Trophoblast cell (in vitro differentiated cells and primary cell): ENCODE results near the gene PRKCH.

Source experiments
- DNase-seq, 2 donors: peaks; one replicate each; pipeline ENCODE4 v3.0.0-alpha.2; 2016
- H2AFZ ChIP-seq: 2 replicates; pipeline ENCODE4 v1.6.1; 2013; ENCODE audit warnings: low read length, moderate library complexity, mild to moderate bottlenecking; ENCODE audit not compliant: insufficient read depth, poor library complexity
- H2AK5ac ChIP-seq: 2 replicates; pipeline ENCODE4 v1.6.1; 2013; ENCODE audit warnings: mild to moderate bottlenecking, low read length
- H2BK120ac ChIP-seq: 2 replicates; pipeline ENCODE4 v1.6.1; 2013; ENCODE audit warnings: low read length, mild to moderate bottlenecking, moderate library complexity; ENCODE audit not compliant: insufficient read depth, poor library complexity
- H2BK12ac ChIP-seq: 2 replicates; pipeline ENCODE4 v1.6.1; 2013; ENCODE audit warnings: mild to moderate bottlenecking, low read length, moderate library complexity
- H2BK5ac ChIP-seq: 2 replicates; pipeline ENCODE4 v1.6.1; 2013; ENCODE audit warnings: low read length, low read depth, moderate library complexity, mild to moderate bottlenecking; ENCODE audit not compliant: poor library complexity
- H3K14ac ChIP-seq: 2 replicates; pipeline ENCODE4 v1.6.1; 2013; ENCODE audit warnings: mild to moderate bottlenecking, low read length
- H3K18ac ChIP-seq: 2 replicates; pipeline ENCODE4 v1.6.1; 2013; ENCODE audit warnings: mild to moderate bottlenecking, low read length
- H3K23ac ChIP-seq: 2 replicates; pipeline ENCODE4 v1.6.1; 2013; ENCODE audit warnings: low read length
- H3K27ac ChIP-seq: 2 replicates; pipeline ENCODE4 v1.5.1; 2013; ENCODE audit warnings: low read depth, mild to moderate bottlenecking, inconsistent platforms, low read length, moderate library complexity
- H3K27me3 ChIP-seq: 2 replicates; pipeline ENCODE4 v1.6.1; 2013; ENCODE audit warnings: inconsistent platforms, mild to moderate bottlenecking, low read length, moderate library complexity; ENCODE audit not compliant: insufficient read depth
- H3K36me3 ChIP-seq, 2 experiments: 1 replicate in 1 of 2; 2 replicates in 1 of 2; pipeline ENCODE4 v1.6.1; 2013; ENCODE audit warnings: low read length in 2 of 2, mild to moderate bottlenecking in 2 of 2, moderate library complexity in 1 of 2; ENCODE audit not compliant: insufficient read depth in 2 of 2, control insufficient read depth in 1 of 2
- H3K4ac ChIP-seq: 2 replicates; pipeline ENCODE4 v1.6.1; 2013; ENCODE audit warnings: low read depth, mild to moderate bottlenecking, low read length, moderate library complexity
- H3K4me1 ChIP-seq, 2 experiments: 1 replicate in 1 of 2; 2 replicates in 1 of 2; pipeline ENCODE4 v1.6.1; 2013; ENCODE audit warnings: low read length in 2 of 2, mild to moderate bottlenecking in 2 of 2, moderate library complexity in 1 of 2; ENCODE audit not compliant: insufficient read depth in 2 of 2, control insufficient read depth in 1 of 2
- H3K4me2 ChIP-seq: 2 replicates; pipeline ENCODE4 v1.6.1; 2013; ENCODE audit warnings: inconsistent platforms, mild to moderate bottlenecking, low read length, moderate library complexity
- H3K4me3 ChIP-seq: 2 replicates; pipeline ENCODE4 v1.5.1; 2013; ENCODE audit warnings: mild to moderate bottlenecking, low read depth, low read length, inconsistent platforms
- H3K79me1 ChIP-seq: one replicate; pipeline ENCODE4 v1.6.1; 2013; ENCODE audit warnings: low read length
- H3K79me2 ChIP-seq: 2 replicates; pipeline ENCODE4 v1.6.1; 2013; ENCODE audit warnings: low read length, mild to moderate bottlenecking; ENCODE audit not compliant: control insufficient read depth, insufficient read depth, poor library complexity
- H3K9ac ChIP-seq: 2 replicates; pipeline ENCODE4 v1.6.1; 2013; ENCODE audit warnings: mild to moderate bottlenecking, low read length
- H3K9me3 ChIP-seq: 2 replicates; pipeline ENCODE4 v1.6.1; 2013; ENCODE audit warnings: low read depth, mild to moderate bottlenecking, control low read depth, inconsistent platforms, low read length; ENCODE audit not compliant: insufficient read depth
- H4K12ac ChIP-seq: 2 replicates; pipeline ENCODE4 v1.6.1; 2013; ENCODE audit warnings: low read depth, mild to moderate bottlenecking, low read length, moderate library complexity
- H4K8ac ChIP-seq: 2 replicates; pipeline ENCODE4 v1.6.1; 2013; ENCODE audit warnings: low read depth, mild to moderate bottlenecking, low read length, moderate library complexity
- H4K91ac ChIP-seq: one replicate; pipeline ENCODE4 v1.6.1; 2013; ENCODE audit warnings: low read depth, mild to moderate bottlenecking, low read length, moderate library complexity
- WGBS: extraction: QIAGEN DNeasy Blood & Tissue Kit; methylation state at CpG from one replicate; pipeline ENCODE4 v1.1.7; 2013; ENCODE audit warnings: missing lambda C conversion rate; ENCODE audit not compliant: insufficient read length, insufficient coverage; ENCODE audit errors: extremely low coverage; 5-methylcytosine and 5-hydroxymethylcytosine counted together

Gene PRKCH

GRCh38 chr14:61392297-61392696 lies 70.9 kb downstream of the PRKCH start:
- no peak for DNase-seq
- H3K79me1 ChIP-seq: peaks cover 7% of the 10 kb centered on the region
- H2AK5ac ChIP-seq: no peak overlapping the region
- no peak overlapping the region for H2AFZ ChIP-seq
- no peaks in the 10 kb centered on the region for H3K9me3 ChIP-seq
- H3K9ac ChIP-seq: no peak overlapping the region
- H2BK120ac ChIP-seq: no peak overlapping the region
- H3K4ac ChIP-seq: no peak overlapping the region
- no peak overlapping the region for H3K23ac ChIP-seq
- no peak overlapping the region for H3K27ac ChIP-seq
- no peak overlapping the region for H3K4me3 ChIP-seq
- H2BK12ac ChIP-seq: no peak overlapping the region
- no peaks in the 10 kb centered on the region for H3K27me3 ChIP-seq
- no peak overlapping the region for H4K91ac ChIP-seq
- no peak overlapping the region for H4K12ac ChIP-seq
- no peak overlapping the region for H2BK5ac ChIP-seq
- WGBS: no CpG with 5 or more reads among the region's 1 CpG
- H3K36me3 ChIP-seq: peaks cover 3 to 6% of the 10 kb centered on the region in 2 experiments
- no peak overlapping the region for H4K8ac ChIP-seq
- H3K79me2 ChIP-seq: peaks cover 4% of the 10 kb centered on the region
- no peak overlapping the region for H3K14ac ChIP-seq
- H3K4me1 ChIP-seq: peaks cover 8 to 11% of the 10 kb centered on the region in 2 experiments
- no peak overlapping the region for H3K4me2 ChIP-seq
- no peak overlapping the region for H3K18ac ChIP-seq

GRCh38 chr14:61394542-61394941 lies 73.2 kb downstream of the PRKCH start:
- Histone ChIP-seq H3K14ac (no peak overlapping the region), H2BK120ac (no peak overlapping the region), H3K9ac (no peak overlapping the region), H2AK5ac (no peak overlapping the region), H4K8ac (no peak overlapping the region), H3K4me2 (no peak overlapping the region), H2AFZ (no peak overlapping the region), H3K4me3 (no peak overlapping the region), H4K91ac (no peak overlapping the region), H4K12ac (no peak overlapping the region), H3K4me1 (peaks cover 0 to 3% of the 10 kb centered on the region in 2 experiments), H3K36me3 (peaks cover 3 to 6% of the 10 kb centered on the region in 2 experiments), H3K23ac (no peak overlapping the region), H2BK5ac (no peak overlapping the region), H3K18ac (no peak overlapping the region), H3K79me2 (no peaks in the 10 kb centered on the region), H3K9me3 (no peaks in the 10 kb centered on the region), H2BK12ac (no peak overlapping the region), H3K4ac (no peak overlapping the region), H3K27me3 (no peaks in the 10 kb centered on the region), H3K27ac (no peak overlapping the region), H3K79me1 (no peaks in the 10 kb centered on the region)
- no peak for DNase-seq
- no CpG with 5 or more reads among the region's 1 CpG for WGBS

- no peaks in the 10 kb centered on the region for H3K9me3 ChIP-seq
- H3K23ac ChIP-seq: no peak overlapping the region
- H2BK120ac ChIP-seq: no peak overlapping the region
- WGBS: no CpG with 5 or more reads among the region's 6 CpGs
- no peak overlapping the region for H4K91ac ChIP-seq
- H3K27me3 ChIP-seq: no peaks in the 10 kb centered on the region
- peaks cover 3 to 6% of the 10 kb centered on the region in 2 experiments for H3K36me3 ChIP-seq
- H2AFZ ChIP-seq: no peak overlapping the region
- H3K79me1 ChIP-seq: no peaks in the 10 kb centered on the region
- H3K4me2 ChIP-seq: no peak overlapping the region
- H4K8ac ChIP-seq: peak overlapping the region; percentile 12
- no peak overlapping the region for H2BK5ac ChIP-seq
- H2BK12ac ChIP-seq: no peak overlapping the region
- no peaks in the 10 kb centered on the region for H3K79me2 ChIP-seq
- no peak overlapping the region for H3K14ac ChIP-seq
- DNase-seq: no peak
- no peak overlapping the region for H2AK5ac ChIP-seq
- H4K12ac ChIP-seq: no peak overlapping the region
- H3K4me3 ChIP-seq: no peak overlapping the region
- peaks cover 2 to 3% of the 10 kb centered on the region in 2 experiments for H3K4me1 ChIP-seq
- peak overlapping the region; percentile 2 for H3K4ac ChIP-seq
- H3K9ac ChIP-seq: no peak overlapping the region
- H3K27ac ChIP-seq: no peak overlapping the region
- H3K18ac ChIP-seq: peak overlapping the region; percentile 69
Measured at GRCh38 chr14:61395115-61395725, 73.8 kb downstream of the PRKCH start.

- no peaks in the 10 kb centered on the region for H3K9me3 ChIP-seq
- no peak overlapping the region for H3K4me2 ChIP-seq
- no peak overlapping the region for H3K9ac ChIP-seq
- H4K91ac ChIP-seq: no peak overlapping the region
- H3K4ac ChIP-seq: no peak overlapping the region
- no peak overlapping the region for H3K23ac ChIP-seq
- peak in 1 of 2 donors; percentile 52 for DNase-seq
- H3K18ac ChIP-seq: no peak overlapping the region
- no peak overlapping the region for H3K14ac ChIP-seq
- H3K4me1 ChIP-seq: peaks cover 6% of the 10 kb centered on the region in 2 experiments
- H3K4me3 ChIP-seq: no peak overlapping the region
- peaks cover 2% of the 10 kb centered on the region for H3K79me2 ChIP-seq
- no peak overlapping the region for H2AFZ ChIP-seq
- no peak overlapping the region for H2AK5ac ChIP-seq
- H3K79me1 ChIP-seq: peaks cover 2% of the 10 kb centered on the region
- H2BK5ac ChIP-seq: no peak overlapping the region
- no CpG with 5 or more reads among the region's 1 CpG for WGBS
- H4K12ac ChIP-seq: no peak overlapping the region
- no peaks in the 10 kb centered on the region for H3K27me3 ChIP-seq
- H2BK12ac ChIP-seq: no peak overlapping the region
- no peak overlapping the region for H3K27ac ChIP-seq
- H2BK120ac ChIP-seq: no peak overlapping the region
- peaks cover 3 to 6% of the 10 kb centered on the region in 2 experiments for H3K36me3 ChIP-seq
- H4K8ac ChIP-seq: no peak overlapping the region
Measured at GRCh38 chr14:61396279-61396678, 74.9 kb downstream of the PRKCH start.
